GM06990 (cell line): Measurements from ENCODE around the gene FUS.

ENCODE experiments used
- DNase-seq: peaks from one replicate; pipeline ENCODE4 v3.0.0-alpha.2; 2011; ENCODE audit not compliant: insufficient read length; ENCODE audit errors: extremely low read depth
- H3K27me3 ChIP-seq: replicated peaks from 2 replicates; pipeline ENCODE4 v1.6.0; 2011; ENCODE audit warnings: low read length; ENCODE audit not compliant: control insufficient read depth, insufficient read depth
- H3K36me3 ChIP-seq: 2 replicates; pipeline ENCODE4 v1.5.1; 2011; ENCODE audit warnings: low read length; ENCODE audit not compliant: control insufficient read depth, insufficient read depth
- H3K4me3 ChIP-seq: replicated peaks from 2 replicates; pipeline ENCODE4 v1.5.1; 2011; ENCODE audit warnings: low read depth, mild to moderate bottlenecking, control low read depth, low read length
- CTCF ChIP-seq: IDR thresholded peaks from 2 replicates; pipeline ENCODE4 v1.5.1; 2011; ENCODE audit warnings: low read length, control low read depth, mild to moderate bottlenecking, inconsistent platforms; ENCODE audit not compliant: insufficient read depth, poor library complexity, severe bottlenecking

FUS gene

GRCh38 chr16:31179747-31180459, at the start of gene FUS:
Gene FUS, plus strand, starts transcription at chr16:31180139. Its CDS starts 76 bp downstream, at chr16:31180215.
- H3K36me3 ChIP-seq = peaks cover 11% of the 10 kb centered on the region
- no peaks in the 10 kb centered on the region for H3K27me3 ChIP-seq
- DNase-seq = peak; percentile 92
- TF ChIP-seq CTCF = no peak
- H3K4me3 ChIP-seq = peak within 1 kb of the TSS; percentile 92

- Histone ChIP-seq H3K36me3 (peaks cover 10% of the 10 kb centered on the region), H3K4me3 (no peak overlapping the region), H3K27me3 (no peaks in the 10 kb centered on the region)
- no peak for TF ChIP-seq CTCF
- no peak for DNase-seq
Observed at GRCh38 chr16:31130336-31130891, 49.5 kb upstream of the FUS start.

GRCh38 chr16:31130899-31131298, 49.0 kb upstream of the FUS start:
- no peak for TF ChIP-seq CTCF
- DNase-seq = no peak
- Histone ChIP-seq H3K27me3 (no peaks in the 10 kb centered on the region), H3K4me3 (no peak overlapping the region), H3K36me3 (peaks cover 10% of the 10 kb centered on the region)

- Histone ChIP-seq H3K36me3 (peaks cover 10% of the 10 kb centered on the region), H3K4me3 (no peak overlapping the region), H3K27me3 (no peaks in the 10 kb centered on the region)
- TF ChIP-seq CTCF = no peak
- DNase-seq = no peak
Observed at GRCh38 chr16:31131416-31131815, 48.5 kb upstream of the FUS start.

GRCh38 chr16:31131841-31132271, 48.1 kb upstream of the FUS start:
- Histone ChIP-seq H3K4me3 (no peak overlapping the region), H3K27me3 (no peaks in the 10 kb centered on the region), H3K36me3 (peaks cover 10% of the 10 kb centered on the region)
- no peak for DNase-seq
- no peak for TF ChIP-seq CTCF
